ENCODE measurements around the gene DEPDC5.

DNA sequence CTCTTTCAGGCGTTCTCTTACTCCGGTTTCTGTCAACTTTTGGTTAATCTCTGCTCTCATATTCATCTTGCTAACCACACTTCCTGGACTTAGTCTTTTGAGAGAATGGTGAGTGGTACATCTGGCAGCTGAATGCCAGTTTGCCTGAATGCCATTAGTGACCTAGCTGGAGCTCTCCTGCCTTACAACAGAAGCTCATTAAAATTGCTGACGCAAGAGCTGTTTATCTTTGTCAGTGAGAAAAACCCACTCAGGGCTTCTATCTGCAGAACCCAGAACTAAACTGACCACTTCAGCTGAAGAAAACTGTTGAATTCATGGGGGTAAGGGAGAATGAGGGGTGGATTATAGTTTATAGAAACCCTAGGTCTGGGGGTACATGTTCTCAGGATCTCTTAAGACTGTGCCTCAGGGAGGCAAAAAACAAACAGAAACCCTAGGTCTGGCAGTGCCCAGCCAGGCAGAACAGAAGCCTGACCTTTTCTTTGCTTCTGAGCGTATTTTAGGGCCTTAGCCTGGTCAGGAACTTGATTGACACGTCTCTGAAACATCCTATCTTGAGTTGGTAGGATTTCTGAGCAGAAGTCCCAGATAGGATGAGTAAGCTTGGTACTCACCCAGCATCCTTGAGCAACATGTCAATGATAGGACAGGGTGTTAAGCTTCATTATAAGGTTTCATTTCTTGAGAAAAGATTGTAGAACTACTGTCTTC, 137.7 kb downstream of the DEPDC5 start:
- TF ChIP-seq, protein P1, sequence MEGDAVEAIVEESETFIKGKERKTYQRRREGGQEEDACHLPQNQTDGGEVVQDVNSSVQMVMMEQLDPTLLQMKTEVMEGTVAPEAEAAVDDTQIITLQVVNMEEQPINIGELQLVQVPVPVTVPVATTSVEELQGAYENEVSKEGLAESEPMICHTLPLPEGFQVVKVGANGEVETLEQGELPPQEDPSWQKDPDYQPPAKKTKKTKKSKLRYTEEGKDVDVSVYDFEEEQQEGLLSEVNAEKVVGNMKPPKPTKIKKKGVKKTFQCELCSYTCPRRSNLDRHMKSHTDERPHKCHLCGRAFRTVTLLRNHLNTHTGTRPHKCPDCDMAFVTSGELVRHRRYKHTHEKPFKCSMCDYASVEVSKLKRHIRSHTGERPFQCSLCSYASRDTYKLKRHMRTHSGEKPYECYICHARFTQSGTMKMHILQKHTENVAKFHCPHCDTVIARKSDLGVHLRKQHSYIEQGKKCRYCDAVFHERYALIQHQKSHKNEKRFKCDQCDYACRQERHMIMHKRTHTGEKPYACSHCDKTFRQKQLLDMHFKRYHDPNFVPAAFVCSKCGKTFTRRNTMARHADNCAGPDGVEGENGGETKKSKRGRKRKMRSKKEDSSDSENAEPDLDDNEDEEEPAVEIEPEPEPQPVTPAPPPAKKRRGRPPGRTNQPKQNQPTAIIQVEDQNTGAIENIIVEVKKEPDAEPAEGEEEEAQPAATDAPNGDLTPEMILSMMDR (IDR thresholded peaks at IDR 0.05): no peak
- no peak for TF ChIP-seq POLR2AphosphoS5 (IDR thresholded peaks at IDR 0.05)

All from breast epithelium (tissue), 3 donors.